Measurements from ENCODE around the gene PDPN.

PDPN gene

DNA sequence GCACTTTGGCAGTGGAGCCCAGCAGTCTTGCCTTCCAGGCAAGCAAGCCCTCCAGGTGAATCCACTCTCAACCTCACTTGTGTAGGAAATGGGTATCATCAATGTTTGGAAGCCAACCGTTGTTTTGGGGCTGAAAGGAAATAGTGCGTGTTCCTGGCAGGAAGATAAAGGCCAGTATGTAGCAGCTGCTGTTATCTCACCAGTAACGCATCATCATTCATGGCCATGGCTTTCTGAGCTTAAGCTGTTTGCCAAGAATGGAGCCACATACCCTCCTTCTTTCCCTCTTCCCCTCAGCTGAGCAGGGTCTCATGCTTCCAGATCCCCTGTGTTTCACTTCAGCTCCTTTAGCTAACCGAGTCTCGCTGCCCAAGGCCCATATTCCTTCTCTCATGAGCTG lies 2.2 kb upstream of the PDPN start:
- DNase-seq: no peak

- no peak for DNase-seq
These were observed 754 bp upstream of the PDPN start for GRCh38 chr1:13582713-13583443.

DNA sequence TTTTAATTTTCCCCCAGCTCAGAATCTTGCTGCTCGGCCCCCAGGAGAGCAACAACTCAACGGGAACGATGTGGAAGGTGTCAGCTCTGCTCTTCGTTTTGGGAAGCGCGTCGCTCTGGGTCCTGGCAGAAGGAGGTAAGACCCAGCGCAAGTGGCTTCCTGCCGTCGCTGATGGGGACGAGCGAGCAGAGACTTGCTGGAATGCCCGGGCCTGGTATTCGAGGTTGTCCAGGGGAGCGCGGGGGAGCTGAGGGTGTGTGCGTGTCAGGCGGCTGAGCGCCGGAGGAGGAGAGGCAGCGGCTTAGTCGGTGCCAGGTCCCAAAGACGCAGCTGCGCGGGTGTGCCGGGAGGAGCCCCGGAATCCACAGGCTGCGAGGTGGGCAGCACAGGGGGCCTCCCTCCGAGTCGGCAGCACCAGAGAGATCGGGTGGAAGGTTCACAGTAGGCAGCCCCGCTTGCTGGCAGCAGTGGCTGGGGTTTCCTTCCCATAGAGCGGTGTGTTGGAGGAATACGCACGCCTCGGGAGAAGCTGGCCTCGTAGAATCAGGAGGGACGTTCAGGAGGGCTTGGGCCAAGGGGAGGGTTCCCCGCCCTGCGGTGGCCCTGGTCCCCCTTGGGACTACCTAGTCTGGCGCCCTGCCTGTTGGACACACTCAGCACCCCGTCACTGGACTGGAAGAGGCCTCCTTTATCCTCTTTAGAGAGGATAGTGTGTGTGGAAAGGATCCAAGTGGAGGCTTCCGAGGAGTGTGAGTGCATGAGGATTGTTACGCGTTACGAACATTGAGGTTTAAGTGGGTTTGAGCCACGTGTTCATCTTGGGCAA lies 547 bp downstream of the PDPN start:
- no peak for DNase-seq

DNA sequence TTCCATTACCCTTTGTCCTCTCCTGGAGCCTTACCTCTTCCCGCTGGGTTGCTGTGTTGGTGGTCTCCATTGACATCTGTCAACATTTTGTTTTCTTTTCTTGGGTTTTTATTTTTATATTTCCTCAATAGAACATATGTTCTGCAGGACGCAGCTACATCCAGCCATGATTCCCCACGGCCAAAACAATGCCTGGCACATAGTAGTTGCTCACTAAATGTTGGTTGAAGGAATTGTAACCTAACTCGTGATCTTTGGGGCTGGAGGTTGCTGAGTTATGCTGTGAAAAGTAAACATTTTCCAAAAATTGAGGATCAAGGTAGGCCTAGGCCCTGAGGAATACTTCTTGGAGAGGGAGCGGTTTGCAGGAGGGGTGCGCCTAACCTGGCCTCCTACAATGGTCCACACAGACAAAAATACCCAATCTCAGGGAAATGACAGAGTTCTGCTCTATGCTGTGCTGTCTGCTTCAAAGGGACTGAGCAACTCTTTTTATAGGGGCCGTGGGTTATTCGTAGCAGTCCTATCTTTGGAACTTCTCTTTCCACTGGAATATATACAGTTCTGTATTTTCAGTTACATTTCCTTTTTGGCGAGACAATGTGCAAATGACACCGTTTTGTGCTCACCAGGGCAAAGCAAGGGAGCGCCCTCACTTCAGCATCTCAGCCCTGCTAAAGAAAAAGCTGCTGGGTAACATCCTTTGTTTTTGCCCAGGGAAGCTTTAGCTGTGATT lies 1.4 kb downstream of the PDPN start:
- DNase-seq: no peak

DNA sequence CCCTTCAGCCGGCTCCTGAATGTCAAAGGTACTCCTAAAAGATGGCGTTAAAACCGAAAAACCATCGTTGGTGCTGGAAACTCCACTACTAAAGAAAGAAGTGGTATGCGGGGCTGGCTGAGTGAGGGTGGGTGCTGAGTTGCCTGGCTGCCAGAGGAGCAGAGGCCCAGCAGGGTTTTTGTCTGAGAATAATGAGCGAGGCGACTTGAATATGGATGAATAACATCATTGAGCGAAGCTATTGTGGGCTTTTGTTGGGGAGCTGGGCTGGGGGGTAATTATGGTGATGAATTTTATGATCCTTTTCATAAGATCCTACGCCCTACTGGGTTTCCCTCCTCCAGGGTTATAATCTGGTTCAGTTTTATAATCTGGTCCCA lies 2.0 kb downstream of the PDPN start:
- DNase-seq: peak; percentile 4

GRCh38 chr1:13586001-13586400 lies 2.4 kb downstream of the PDPN start:
- no peak for DNase-seq

- DNase-seq: no peak
These were observed 3.8 kb downstream of the PDPN start for GRCh38 chr1:13587256-13588030.

DNA sequence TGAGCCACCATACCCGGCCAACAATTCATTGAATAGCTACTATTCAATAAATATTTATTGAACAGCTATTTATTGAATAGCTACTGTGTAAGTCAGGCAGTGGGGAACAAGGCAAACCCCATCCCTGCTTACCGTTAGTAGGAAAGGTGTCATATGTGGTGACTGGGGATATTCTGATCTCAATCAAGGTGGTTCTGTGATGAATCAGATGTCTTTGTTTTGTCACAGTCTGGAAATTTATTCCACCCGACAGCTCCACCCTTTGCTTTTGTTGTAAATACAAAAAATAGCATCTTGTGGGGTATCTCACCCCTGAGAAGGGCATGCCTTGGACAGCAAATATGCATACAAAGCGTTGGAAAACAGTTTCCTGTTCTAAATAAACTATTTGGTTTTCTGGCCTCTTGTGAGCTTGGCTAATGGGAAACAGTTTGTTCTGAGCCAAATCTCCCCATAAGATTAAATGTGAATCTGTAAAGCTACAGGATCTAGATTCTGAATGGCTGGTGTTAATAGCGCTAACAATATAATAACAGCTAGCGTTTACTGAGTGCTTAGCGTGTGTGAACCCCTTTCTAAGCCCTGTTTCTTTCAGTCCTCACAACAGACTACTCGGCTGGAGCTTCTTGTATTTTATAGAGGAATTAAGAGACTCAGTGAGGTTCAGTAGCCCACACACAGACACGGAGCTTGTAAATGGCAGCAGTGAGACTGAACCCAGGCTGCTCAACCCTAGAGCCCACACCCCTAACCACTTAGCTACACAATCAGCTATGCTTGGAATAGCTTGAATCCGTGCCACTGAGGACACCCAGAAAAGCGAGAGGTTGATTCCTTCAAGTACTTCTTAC lies 5.5 kb downstream of the PDPN start:
- no peak for DNase-seq

DNA sequence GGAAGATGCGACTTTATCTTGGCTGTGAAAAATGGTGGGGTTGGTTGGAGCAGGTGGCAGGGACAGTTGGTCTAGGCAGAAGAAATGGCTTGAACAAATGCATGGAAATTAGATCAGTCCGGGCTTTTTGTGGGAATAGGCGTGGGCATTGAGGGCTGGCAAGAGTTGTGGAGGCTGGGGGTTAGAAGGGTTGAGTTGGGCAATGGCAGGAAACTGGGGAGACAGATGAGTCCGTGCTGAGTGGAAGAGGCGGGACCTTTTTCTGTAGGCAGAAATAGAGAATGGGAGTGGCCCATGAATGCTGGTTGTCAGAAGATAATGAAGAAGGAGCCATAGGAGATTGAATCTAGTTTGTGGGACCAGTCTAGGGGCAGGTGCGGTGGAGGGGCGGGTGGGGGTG lies 6.9 kb downstream of the PDPN start:
- DNase-seq: no peak

- DNase-seq: no peak
These were observed 10.0 kb downstream of the PDPN start for GRCh38 chr1:13593511-13594131.

DNA sequence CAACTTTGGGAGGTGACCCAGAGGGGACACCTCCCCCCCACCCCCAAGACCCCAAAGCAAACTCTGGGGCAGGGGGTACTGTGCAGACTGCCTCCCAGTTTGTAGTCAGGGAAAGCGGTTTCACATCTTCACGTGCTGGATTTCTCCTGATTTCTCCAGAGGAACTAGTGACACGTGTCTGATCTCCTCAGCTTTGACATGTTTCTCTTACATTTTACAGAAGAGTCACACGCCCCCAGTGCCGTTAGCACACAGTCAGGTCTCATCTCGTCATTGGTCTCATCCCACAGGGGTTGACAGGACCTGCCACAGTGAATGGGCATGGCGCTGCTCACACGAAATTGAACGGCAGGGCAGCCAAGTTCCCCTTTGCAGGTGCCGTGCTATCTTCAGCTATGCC lies 11.8 kb downstream of the PDPN start:
- no peak for DNase-seq

GRCh38 chr1:13597166-13597565 lies 13.5 kb downstream of the PDPN start:
- DNase-seq: no peak

GRCh38 chr1:13600762-13601453 lies 17.3 kb downstream of the PDPN start:
- DNase-seq: no peak

DNA sequence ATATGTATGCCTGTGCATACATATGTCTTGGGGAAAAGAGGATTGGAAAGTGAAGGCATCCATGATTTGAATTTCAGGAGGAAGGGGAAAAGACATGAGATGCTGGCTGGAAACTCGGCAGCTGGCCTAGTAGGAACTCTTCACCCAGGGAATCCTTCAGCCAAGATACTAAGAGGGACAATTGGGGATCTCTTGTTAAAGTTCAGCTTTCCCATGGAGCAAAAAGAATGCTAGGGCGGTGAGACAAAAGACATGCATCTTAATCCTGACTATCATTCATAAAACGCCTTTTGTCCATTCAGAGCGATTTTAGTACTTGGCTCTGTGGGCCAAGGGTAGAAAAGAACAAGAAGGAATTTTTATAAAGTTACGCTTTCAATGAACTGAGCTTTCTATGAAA lies 20.5 kb downstream of the PDPN start:
- no peak for DNase-seq

DNA sequence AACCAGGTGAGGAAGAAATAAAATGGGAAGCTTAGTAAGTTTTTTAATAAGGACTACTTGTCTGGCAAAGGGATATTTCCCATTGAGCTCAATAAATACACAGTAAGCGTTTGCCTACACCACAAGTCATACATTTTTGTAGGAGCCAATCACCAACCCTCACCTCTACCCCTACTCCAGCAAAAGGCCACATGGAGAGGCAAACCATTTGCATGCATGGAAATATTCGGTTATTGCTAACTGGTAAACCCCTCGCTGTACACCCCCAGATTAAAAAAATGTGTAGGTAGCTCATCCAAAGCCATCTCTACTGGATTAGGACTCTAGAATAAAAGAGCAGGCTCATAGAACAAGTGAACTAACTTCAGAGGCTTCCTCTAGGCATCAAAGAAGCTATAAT lies 21.1 kb downstream of the PDPN start:
- no peak for DNase-seq

DNA sequence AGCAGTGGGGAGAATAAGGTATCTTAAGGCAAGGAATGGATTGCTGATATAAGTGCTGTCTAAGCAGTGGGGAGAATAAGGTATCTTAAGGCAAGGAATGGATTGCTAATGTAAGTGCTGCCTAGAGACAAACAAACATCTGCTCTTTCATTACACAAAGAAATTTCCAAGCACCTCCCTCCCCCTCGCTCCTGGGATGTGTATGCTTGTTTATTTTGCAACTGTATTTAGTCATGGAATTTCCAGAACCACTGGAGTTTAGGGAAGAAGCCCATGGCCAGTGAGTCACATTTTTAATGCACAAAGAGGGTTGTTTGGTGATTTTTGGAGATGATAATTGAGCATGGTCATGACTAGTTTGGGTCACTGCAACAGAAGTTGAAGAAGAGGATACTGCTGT lies 21.5 kb downstream of the PDPN start:
- DNase-seq: no peak

DNA sequence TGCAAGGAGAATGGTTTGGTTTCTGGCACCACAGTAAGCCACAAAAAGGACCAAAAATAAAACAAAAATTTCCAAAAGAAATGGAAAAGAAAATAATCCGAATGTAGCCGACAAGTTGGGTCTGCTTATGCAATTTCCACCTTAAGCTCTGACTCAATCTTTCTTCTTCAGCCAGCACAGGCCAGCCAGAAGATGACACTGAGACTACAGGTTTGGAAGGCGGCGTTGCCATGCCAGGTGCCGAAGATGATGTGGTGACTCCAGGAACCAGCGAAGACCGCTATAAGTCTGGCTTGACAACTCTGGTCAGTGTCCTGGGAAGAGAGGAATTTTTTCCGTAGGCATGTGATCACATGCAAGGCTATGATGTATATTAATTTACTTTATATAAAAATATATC lies 23.4 kb downstream of the PDPN start:
- DNase-seq: no peak

DNA sequence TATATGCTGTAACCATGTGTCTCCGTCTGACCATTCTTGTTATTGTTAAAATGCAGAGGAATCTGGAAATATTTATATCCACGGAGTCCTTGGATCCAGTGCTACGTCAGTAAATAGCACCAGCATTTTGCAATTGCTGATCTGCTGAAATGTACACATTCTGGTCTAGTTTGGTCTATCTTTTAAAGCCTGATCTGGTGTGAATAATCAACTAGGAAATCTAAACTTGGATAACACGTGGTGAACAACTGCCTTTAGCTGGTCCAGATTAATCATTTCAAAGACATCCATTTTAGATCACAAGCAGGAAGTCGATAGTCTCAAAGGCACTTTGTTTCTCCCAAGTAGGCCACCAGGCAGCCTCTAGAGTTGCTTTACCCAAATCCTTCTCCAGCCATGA lies 32.6 kb downstream of the PDPN start:
- no peak for DNase-seq

GRCh38 chr1:13617108-13617507 lies 33.5 kb downstream of the PDPN start:
- no peak for DNase-seq

DNA sequence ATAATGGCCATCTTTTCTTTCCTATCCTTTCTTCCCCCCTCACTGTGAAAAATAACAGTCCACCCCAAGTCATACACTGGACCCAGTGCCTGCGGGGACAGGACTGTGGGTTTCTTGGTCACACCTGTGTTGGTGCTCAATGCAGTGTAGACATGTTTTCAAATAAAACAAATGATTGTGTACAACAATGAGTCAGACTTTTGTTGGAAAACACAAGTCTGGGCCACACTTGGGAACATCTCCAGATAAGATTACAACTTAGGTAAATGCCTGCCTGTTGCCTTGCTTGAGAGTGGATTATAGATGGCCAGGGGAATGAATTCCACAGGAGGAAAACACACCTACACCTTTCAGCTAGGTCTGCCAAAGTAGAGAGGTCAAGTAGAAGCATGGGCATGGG lies 34.1 kb downstream of the PDPN start:
- DNase-seq: no peak

GRCh38 chr1:13618483-13618882 lies 34.9 kb downstream of the PDPN start:
- no peak for DNase-seq

Data from NCI-H69 (cell line).